ENCODE data around the gene MX2.

MX2 gene

DNA sequence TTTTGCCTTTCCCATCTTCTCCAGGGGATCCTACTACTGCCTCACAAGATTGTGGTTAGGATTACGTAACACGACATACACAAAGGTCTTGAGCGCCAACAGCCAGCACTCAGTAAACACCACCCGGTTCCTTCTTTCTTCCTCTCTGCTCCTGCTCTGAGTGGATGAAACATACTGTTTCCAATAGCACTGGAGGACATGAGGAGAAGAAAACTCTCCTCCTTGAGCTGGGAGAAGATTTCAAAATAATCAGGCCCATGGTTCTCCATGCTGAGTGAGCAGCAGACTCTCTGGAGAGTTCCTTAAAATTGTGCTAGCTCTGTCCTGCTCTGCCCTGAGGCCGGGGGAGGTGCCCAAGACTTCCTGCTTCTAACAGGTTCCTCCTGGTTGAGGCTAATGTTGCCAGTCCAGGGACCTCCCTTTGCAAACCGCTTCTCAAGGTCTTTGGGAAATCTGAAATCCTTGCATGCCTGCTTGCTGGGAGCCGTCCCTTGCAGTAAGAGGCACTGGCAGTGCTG lies 34.8 kb downstream of the MX2 start:
- TF ChIP-seq, protein P1, sequence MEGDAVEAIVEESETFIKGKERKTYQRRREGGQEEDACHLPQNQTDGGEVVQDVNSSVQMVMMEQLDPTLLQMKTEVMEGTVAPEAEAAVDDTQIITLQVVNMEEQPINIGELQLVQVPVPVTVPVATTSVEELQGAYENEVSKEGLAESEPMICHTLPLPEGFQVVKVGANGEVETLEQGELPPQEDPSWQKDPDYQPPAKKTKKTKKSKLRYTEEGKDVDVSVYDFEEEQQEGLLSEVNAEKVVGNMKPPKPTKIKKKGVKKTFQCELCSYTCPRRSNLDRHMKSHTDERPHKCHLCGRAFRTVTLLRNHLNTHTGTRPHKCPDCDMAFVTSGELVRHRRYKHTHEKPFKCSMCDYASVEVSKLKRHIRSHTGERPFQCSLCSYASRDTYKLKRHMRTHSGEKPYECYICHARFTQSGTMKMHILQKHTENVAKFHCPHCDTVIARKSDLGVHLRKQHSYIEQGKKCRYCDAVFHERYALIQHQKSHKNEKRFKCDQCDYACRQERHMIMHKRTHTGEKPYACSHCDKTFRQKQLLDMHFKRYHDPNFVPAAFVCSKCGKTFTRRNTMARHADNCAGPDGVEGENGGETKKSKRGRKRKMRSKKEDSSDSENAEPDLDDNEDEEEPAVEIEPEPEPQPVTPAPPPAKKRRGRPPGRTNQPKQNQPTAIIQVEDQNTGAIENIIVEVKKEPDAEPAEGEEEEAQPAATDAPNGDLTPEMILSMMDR (IDR thresholded peaks at IDR 0.05; ENCODE audit: low read depth, low read length): no peak
- H3K4me3 ChIP-seq (ENCODE audit: low read depth, low read length): no peak overlapping the region

DNA sequence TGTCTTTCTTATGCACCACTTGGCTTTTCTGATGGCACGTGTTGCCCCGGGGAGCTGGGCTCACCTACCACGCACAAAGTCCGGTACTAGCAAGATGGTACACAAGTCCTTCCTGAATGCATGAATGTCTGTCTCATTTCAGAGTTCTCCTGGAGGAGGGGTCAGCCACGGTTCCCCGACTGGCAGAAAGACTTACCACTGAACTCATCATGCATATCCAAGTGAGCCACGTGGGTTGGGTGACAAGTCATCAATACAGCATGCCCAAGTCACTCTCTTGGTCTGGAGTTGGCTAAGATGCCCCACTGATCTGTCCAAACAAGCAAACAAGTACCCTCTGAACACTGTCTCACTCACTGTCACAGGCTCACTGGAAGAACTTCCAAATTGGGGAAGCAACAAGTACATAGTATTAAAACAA lies 35.7 kb downstream of the MX2 start:
- TF ChIP-seq, protein P1 (IDR thresholded peaks at IDR 0.05; ENCODE audit: low read depth, low read length): no peak
- H3K4me3 ChIP-seq (ENCODE audit: low read depth, low read length): no peak overlapping the region

DNA sequence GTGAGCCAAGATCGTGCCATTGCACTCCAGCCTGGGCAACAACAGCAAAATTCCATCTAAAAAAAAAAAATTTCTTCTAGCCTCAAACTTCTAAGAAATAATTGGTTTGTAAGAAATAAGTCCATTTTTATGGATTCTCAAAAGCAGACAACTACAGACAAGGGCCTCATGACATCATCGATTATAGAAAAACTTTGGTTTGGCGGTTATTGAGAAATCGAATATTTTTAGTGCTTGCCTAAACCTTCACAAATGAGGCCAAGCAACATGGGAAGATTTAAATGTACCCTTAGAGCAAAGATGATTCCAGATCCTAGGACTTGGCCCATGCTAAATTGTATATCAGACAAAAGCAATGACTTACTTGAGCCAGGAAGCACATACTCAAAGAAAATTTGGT lies 36.4 kb downstream of the MX2 start:
- H3K4me3 ChIP-seq (ENCODE audit: low read depth, low read length): no peak overlapping the region
- TF ChIP-seq, protein P1 (IDR thresholded peaks at IDR 0.05; ENCODE audit: low read depth, low read length): no peak

DNA sequence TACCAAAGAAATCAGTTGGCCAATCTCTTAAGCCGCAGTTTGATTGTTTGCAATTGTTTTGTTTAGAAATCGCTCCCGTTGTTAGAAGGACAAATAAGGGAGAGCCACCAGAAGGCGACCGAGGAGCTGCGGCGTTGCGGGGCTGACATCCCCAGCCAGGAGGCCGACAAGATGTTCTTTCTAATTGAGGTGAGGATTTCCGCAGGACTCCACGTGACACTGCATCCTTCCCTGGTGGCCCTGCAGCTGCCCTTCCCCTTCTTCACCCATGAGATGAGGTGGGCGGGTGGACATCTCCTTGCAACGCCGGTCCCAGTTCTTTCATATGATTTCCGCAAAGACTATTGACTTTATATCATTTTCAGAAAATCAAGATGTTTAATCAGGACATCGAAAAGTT lies 37.0 kb downstream of the MX2 start:
- no peak overlapping the region for H3K4me3 ChIP-seq (ENCODE audit: low read depth, low read length)
- TF ChIP-seq, protein P1 (IDR thresholded peaks at IDR 0.05; ENCODE audit: low read depth, low read length): no peak

DNA sequence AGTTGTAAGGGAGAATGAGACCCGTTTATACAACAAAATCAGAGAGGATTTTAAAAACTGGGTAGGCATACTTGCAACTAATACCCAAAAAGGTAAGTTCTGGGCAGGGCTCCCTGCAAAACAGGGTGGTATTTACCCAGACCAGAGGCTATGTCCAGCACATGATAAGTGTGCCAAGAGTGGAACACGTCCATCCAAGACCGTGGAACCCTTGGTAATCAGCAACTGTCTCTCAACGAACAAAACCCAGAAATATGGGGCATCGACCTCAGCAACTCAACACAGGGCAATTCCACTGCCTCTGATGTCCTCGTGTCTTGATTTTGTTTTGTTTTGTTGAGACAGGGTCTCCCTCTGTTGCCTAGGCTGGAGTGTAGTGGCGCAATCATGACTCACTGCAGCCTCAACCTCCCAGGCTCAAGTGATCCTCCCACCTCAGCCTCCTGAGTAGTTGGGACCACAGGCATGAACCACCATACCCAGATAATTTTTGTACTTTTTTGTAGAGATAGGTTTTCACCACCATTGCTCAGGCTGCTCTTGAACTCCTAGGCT lies 37.5 kb downstream of the MX2 start:
- no peak overlapping the region for H3K4me3 ChIP-seq (ENCODE audit: low read depth, low read length)

DNA sequence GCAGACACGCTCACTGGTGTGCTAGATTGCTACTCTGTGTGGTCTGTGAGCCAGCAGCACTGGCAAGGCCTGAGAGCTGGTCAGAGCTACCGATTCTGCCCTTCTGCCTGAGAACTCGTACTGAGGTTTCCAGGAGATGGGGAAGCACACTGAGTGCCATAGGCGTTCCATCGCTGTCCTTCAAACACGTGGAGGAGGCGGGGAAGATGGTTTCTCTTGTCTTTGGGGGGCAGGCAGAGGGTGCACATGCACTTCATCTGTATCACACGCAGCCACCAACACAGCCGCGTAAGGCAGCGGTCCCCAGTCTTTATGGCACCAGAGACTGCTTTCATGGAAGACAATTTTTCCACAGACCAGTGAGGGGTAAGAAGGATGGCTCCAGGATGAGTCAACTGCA lies 40.4 kb downstream of the MX2 start:
- TF ChIP-seq, protein P1 (IDR thresholded peaks at IDR 0.05; ENCODE audit: low read depth, low read length): no peak
- H3K4me3 ChIP-seq (ENCODE audit: low read depth, low read length): no peak overlapping the region

More for the DNA sequence above, 37.5 kb downstream of the MX2 start:
- TF ChIP-seq, protein P1 (IDR thresholded peaks at IDR 0.05; ENCODE audit: low read depth, low read length): no peak

DNA sequence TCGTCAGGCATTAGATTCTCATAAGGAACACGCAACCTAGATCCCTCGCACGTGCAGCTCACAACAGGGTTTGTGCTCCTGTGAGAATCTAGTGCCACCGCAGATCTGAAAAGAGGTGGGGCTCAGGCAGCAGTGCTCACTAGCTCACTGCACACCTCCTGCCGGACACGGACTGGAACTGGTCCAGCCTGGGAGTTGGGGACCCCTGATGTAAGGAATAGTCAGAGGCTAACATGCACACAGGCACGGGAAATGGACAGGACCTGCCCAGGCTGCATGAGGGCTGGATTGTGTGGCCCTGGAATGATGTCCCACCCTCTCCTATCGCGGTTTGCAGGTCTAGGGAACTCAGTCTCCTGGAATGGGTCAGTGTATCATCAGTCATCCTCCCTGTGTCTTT lies 41.0 kb downstream of the MX2 start:
- TF ChIP-seq, protein P1 (IDR thresholded peaks at IDR 0.05; ENCODE audit: low read depth, low read length): no peak

More for the DNA sequence above, 41.0 kb downstream of the MX2 start:
- H3K4me3 ChIP-seq (ENCODE audit: low read depth, low read length): no peak overlapping the region
